HG03064 (cell line): ENCODE results near the gene SRSF3.

Experiments
- ATAC-seq: cut with Tn5 transposase; IDR thresholded peaks from one replicate; pipeline ENCODE4 v1.9.1; 2021; ENCODE audit warnings: low read depth; ENCODE audit not compliant: unreplicated experiment

SRSF3 gene

DNA sequence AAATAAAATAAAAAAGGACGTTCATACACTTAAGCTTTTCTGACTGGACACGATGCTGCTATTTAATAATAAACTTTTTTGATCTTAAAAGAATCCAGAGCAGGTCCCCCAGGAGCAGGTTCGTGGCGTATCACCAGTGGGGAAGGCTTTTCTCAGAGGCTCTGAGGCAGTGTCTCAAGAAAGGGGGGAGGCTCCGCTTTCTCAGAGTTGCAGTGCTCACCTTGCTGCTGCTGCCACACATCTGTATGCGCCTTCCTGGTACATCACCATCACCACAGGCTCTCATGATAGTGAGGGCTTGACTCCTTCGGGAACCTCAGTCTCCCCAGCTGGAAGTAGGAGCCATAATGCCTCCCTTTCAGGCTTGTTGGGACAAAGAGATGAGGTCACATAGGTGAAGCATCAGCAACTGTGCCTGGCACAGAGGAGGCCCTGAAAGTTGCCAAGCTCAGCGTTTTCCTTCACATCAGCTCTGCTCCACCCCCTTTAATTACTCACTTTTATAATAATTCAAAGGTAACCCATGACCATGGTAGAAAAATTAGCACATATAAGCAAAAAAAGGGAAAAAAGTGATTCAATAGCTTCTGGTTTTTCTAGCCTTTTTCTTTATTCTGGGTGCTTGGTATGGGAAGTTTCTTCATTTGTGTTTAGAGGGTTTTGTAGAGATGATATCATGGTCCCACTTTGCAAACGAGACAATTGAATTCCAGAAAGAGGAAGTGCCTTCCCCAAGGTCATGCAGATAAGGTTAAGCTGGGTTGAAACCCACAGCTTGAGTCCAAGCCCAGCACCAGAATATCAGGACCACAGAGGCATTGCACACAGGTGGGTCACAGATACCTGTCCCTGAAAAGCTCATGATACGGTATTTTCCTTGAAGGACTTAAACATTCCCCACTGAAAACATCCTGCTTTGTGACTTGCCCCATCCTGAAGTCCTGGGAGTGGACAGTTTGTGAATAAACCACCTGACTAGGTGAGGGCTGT lies 24.5 kb downstream of the SRSF3 start:
- ATAC-seq: no peak

GRCh38 chr6:36621371-36621855 lies 27.3 kb downstream of the SRSF3 start:
- ATAC-seq: no peak

DNA sequence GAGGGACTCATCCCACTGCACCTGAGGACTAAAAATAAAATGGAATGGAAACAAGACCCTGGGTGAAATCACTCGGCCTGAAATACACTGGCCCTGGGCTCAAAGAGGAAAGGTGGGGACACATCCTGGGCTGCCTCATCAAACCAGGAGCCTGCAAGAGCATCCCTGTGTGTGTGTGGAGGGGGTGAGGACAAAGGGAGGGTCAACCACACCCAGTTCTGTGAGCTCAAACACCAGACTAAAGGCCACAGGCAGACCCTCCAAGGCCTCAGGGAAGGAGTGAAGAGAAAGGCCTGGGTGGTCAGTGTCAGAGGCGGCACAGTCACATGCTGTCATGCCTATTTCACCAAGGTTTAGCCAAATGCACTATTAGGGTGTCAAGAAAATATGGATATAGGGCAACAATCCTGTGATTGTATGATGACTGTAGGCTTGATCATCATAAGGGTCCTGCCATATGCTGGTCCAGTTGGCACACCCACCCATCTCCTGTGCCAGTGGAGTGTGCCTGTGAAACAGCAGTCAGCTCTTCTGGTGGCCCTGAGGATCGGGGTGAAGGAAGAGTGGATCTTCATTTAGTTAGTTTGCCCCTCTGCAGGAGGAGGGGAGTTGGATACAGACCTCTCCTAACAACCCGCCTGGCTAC lies 28.9 kb downstream of the SRSF3 start:
- no peak for ATAC-seq

DNA sequence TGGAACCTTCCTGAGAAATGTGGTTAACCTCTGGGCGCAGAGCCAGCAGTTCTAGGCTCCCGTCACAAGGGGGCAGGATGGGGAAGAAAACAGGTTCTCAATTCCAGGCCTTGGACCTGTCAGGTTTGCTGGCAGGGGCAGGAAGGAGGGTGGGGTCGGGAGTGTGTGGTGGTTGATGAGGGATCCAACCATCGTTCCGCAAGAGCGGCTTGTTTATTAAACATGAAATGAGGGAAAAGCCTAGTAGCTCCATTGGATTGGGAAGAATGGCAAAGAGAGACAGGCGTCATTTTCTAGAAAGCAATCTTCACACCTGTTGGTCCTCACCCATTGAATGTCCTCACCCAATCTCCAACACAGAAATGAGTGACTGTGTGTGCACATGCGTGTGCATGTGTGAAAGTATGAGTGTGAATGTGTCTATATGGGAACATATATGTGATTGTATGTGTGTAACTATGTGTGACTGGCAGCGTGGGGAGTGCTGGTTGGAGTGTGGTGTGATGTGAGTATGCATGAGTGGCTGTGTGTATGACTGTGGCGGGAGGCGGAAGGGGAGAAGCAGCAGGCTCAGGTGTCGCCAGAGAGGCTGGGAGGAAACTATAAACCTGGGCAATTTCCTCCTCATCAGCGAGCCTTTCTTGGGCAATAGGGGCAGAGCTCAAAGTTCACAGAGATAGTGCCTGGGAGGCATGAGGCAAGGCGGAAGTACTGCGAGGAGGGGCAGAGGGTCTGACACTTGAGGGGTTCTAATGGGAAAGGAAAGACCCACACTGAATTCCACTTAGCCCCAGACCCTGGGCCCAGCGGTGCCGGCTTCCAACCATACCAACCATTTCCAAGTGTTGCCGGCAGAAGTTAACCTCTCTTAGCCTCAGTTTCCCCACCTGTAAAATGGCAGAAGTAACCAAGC lies 29.6 kb downstream of the SRSF3 start:
- no peak for ATAC-seq

- no peak for ATAC-seq
These were observed 30.4 kb downstream of the SRSF3 start for GRCh38 chr6:36624461-36625157.

- ATAC-seq: no peak
These were observed 31.2 kb downstream of the SRSF3 start for GRCh38 chr6:36625158-36625919.

DNA sequence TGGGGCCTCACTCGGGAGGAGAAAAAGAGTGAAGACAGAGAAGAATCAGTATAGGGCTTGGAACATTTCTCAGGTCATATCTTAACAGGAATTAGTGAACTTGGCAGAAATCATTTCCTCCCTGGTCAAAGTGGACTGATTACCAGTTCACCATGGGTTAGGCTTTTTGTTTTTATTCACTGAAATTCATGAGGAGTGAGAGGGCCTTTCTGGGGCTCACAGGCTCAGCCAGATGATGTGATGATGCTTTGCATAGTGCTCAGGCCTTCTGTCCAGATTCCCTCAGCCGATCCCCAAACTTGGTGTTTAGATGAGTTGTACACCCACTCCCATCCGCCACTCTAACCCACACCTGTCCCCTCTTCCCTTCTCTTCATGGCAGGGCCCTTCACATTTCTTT lies 32.5 kb downstream of the SRSF3 start:
- no peak for ATAC-seq

- ATAC-seq: no peak
These were observed 33.0 kb downstream of the SRSF3 start for GRCh38 chr6:36627141-36627540.

GRCh38 chr6:36627801-36628246 lies 33.7 kb downstream of the SRSF3 start:
- no peak for ATAC-seq

- ATAC-seq: no peak
These were observed 35.6 kb downstream of the SRSF3 start for GRCh38 chr6:36629784-36630183.

DNA sequence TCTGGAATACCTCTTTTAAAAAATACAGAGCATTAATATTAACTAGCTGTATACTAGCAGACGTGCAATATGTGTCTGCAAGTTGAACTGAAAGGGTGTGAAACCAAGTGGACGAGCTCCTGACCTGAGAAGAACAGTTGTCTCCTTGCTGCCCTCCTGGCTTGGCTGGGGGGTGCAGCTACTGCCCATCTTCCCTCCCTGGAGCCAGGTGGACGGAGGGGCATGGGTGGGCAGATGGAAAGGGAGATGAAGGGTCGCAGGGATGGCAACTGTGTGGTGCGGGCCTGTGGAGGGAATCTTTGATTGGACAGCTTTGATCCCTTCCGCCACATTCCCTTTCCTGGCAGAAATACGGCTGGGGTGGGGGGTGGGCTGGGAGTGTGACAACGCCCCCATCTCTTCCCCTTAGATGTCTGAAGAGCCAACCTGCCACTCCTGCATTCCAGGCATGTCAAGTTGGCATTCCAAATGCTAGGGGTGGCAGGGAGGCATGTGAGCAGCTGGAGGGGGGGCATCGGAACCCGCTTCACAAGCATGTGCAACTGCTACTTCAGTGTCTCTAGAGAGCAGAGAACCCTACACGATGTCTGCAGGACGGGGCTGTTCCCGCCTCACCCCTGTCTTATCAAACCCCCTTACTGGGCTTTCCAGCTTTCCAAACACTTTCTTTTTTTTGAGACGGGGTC lies 37.3 kb downstream of the SRSF3 start:
- no peak for ATAC-seq

- ATAC-seq: no peak
These were observed 39.2 kb downstream of the SRSF3 start for GRCh38 chr6:36633370-36633769.

- no peak for ATAC-seq
These were observed 39.8 kb downstream of the SRSF3 start for GRCh38 chr6:36633915-36634314.

GRCh38 chr6:36634317-36635108 lies 40.4 kb downstream of the SRSF3 start:
- ATAC-seq: no peak

DNA sequence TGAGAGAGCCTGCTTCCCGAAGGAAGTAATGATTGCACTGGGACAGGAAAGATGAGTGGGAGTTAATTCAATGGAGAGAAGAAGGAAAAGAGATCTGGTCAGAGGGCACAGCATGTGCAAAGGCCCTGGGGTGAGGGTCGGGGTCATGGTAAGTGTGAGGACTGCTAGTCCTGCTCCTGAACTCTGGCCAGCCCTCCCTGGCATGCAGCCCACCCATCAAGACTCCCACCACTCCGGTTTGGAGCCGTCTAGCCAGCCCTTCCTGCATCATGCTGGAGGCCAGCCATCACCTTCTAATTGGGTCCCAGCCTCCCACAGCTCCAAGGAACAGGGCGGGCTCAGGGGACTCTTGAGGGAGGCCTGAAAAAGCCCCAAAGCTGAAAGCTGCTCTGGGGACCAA lies 42.1 kb downstream of the SRSF3 start:
- no peak for ATAC-seq

DNA sequence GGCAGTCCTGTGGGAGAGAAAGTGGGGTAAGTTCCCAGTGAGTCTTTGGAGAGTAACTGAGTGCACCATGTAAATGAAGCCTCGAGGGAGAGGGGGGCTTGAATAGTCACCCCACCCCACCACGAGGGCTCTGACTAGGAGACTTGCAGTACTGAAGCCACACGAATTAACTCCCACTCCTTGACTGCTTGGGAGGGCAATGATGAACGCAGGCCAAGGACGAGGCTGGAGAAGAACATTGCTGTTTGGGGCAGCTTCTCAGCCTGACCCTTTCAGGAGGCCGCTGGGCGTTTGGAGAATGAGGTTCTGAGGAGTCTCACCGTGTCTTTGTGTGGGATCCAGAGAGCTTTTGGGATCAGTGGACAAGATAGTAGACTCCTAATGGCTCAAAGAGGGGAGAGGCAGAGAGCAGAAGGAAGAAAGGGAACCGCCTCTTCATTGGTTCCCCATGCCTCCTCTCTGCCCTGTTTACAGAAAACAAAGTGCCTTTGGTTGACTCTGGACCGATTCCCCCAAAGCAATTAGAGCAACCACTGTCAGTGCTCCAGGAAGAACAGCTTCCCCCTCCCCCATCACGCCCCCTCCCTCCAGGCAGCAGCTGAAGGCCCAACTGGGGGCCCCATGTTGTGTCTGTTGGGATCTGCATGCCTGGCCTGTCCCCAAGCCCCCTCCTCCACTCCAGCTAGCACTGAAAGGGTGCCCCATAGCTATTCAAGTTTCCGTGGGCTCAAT lies 42.7 kb downstream of the SRSF3 start:
- no peak for ATAC-seq

DNA sequence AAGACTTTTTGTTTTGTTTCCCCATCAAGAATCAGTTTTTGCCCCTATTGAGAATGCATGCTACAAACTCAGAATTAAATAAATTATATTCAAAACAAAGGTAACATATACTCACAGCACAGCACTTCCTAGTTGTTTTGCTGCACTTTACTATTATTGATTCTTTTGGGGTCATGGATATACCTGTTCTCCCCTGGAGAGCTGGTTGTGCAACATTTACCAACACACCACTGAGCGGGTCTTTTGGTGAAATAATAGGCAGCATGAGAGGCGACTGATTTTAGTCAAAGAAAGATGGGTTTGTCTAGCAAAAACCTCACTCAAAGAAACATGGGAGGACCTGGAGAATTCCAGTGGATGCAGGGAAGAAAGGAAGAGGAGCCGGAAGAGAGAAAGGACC lies 44.4 kb downstream of the SRSF3 start:
- ATAC-seq: no peak
